HG03575 (cell line): Measurements from ENCODE around the gene FAM149A.

Experiments used
- ATAC-seq: cut with Tn5 transposase; IDR thresholded peaks from one replicate; pipeline ENCODE4 v1.9.1; 2021; ENCODE audit not compliant: unreplicated experiment, insufficient number of reproducible peaks, low FRiP score; ENCODE audit errors: extremely low read depth

Gene FAM149A

GRCh38 chr4:186191200-186192065 lies 86.9 kb downstream of the FAM149A start, which contains the start of gene CYP4V2:
Gene CYP4V2, plus strand, starts transcription at chr4:186191567. Its CDS starts 257 bp downstream, at chr4:186191824.
- peak; percentile 49 for ATAC-seq

GRCh38 chr4:186192066-186192612 lies 87.6 kb downstream of the FAM149A start:
- ATAC-seq: peak; percentile 4

GRCh38 chr4:186193851-186194250 lies 89.3 kb downstream of the FAM149A start:
- ATAC-seq: no peak

GRCh38 chr4:186196063-186196462 lies 91.6 kb downstream of the FAM149A start:
- ATAC-seq: no peak

GRCh38 chr4:186200516-186200915 lies 96.0 kb downstream of the FAM149A start:
- no peak for ATAC-seq

- no peak for ATAC-seq
Observed at GRCh38 chr4:186201010-186201409, 96.5 kb downstream of the FAM149A start.

GRCh38 chr4:186201535-186202230 lies 97.2 kb downstream of the FAM149A start:
- peak; percentile 61 for ATAC-seq

GRCh38 chr4:186202490-186203140 lies 98.1 kb downstream of the FAM149A start:
- ATAC-seq: no peak

GRCh38 chr4:186203406-186203805 lies 98.9 kb downstream of the FAM149A start:
- no peak for ATAC-seq

- no peak for ATAC-seq
Observed at GRCh38 chr4:186204103-186204559, 99.6 kb downstream of the FAM149A start.

- no peak for ATAC-seq
Observed at GRCh38 chr4:186204686-186205085, 100.2 kb downstream of the FAM149A start.

GRCh38 chr4:186205156-186205555 lies 100.7 kb downstream of the FAM149A start:
- ATAC-seq: no peak

GRCh38 chr4:186216465-186217024 lies 112.0 kb downstream of the FAM149A start:
- no peak for ATAC-seq

GRCh38 chr4:186217733-186218293 lies 113.3 kb downstream of the FAM149A start:
- no peak for ATAC-seq

- ATAC-seq: no peak
Observed at GRCh38 chr4:186221624-186222023, 117.1 kb downstream of the FAM149A start.
